Muscle of back (tissue), 11 donors: ENCODE measurements around the gene ALOX5AP. TPM values are rescaled to one million over a fixed set of nuclear protein-coding genes. Genes with fewer than 3 reads are reported as not detected.

Source experiments
- DNase-seq, 3 donors: peaks; one replicate each; pipeline versions ENCODE4 v3.0.0 to v3.0.0-alpha.2; 2013
- polyA plus RNA-seq, 10 donors: library from polyadenylated mRNA; unstranded; fragments of 120-200 nt; gene quantifications; one replicate each; pipeline ENCODE4 v1.2.1, GENCODE V29; 2013; ENCODE audit not compliant: insufficient read length in 10 of 10

Gene ALOX5AP
- polyA plus RNA-seq, 10 donors = 3.9 to 7.3 (median 5.6) TPM

DNA sequence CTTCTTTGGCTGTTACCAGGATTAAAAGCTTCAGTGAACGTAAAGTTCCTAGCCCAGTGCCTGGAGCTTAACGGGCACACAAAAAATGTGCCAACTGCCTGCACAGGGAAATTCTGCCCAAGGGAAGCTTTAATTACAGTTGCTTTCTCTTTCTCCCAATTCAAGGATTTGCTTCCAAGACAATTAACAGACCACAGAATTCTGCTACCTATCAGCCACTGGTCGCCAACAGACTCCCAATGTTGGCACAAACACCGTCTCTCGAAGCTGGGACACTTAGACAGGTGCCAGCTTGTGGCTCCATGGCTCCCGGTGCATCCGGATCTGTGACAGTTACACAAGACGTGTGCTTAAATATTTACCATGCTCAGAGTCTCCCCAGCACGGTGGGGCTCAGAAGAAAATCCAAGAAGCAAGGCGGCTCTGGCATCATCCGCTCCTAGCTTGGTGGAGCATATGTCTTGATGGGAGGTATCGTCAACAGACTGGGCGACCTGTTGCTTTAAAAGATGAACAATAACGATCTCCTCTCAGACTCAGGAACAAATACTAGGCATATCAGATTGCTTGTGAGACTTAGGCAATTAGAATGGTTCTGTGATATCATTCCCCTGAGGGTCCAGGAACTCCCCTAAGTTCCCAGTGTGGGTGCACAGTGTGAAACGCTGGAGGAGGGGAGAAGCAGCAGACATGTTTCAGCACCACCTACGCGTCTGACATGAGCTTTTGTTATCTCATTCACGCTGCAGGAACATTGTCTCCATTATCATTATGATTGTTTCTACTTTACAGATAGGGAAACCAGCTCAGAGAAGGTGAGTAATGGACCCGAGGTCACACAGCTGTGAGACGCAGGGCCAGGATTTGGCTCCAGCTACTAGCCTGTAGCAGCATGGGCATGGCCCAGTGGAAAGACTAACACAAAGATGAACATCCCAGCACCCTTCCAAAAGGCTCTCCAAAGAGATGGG is 61.6 kb downstream of the ALOX5AP start:
- no peak for DNase-seq

DNA sequence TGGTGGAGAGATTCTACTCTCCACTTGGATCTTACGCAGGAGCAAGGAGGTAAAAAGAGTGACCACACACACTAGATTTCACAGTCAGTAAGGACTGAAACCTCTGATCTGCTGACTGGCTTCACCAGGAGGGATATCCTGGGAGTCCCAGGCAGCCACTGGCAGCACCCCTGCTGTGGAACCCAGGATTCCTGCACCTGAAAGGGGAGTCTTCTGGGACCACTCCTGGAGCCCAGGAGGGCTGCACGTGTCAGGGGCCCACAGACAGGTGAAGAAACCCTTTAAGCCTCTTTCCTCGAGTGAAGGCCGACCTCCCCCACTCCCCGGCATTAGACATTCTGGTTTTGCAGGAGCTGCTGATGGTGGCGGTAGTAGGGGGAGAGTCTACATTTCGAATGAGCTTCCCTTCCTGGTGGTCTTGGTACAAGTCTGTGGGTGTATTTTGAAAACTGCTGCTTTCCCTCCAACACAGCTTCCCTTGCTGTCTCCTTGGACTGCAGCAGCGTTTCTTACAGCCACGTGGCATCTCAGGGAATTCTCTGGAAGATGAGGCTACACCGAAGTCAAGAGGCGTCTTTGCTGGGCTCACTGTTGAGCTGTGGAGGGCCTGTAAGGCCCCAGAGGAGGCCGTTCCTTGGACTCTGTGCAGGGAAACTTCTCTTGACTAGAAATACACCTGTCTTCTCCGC is 62.6 kb downstream of the ALOX5AP start:
- peak in 1 of 3 donors; percentile 47 for DNase-seq

DNA sequence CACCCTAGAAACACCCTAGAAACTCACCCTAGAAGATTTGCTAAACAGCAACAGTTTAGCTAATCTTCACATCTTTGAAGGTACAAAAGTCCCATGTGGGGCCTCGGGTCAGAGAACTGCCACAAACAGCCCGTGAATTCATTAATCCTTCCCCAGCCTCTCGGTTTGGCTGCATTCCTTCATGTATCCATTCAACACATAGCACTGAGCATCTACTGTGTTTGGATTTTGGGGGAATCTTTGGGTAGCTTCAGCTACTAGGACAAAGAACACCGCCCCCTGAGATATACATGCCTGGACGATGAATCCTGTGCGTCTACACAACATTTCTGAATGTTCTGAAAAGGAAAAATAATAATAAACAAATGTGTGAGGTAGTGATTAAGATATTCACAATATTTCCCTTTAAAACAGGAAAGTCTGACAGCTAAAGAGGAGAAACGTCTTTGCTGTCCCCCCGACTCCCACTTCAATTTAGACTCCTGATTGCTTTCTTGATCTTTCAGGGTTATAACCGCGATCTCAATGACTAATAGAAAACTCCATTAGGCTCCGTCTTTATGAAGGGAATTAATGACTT is 63.5 kb downstream of the ALOX5AP start:
- no peak for DNase-seq

DNA sequence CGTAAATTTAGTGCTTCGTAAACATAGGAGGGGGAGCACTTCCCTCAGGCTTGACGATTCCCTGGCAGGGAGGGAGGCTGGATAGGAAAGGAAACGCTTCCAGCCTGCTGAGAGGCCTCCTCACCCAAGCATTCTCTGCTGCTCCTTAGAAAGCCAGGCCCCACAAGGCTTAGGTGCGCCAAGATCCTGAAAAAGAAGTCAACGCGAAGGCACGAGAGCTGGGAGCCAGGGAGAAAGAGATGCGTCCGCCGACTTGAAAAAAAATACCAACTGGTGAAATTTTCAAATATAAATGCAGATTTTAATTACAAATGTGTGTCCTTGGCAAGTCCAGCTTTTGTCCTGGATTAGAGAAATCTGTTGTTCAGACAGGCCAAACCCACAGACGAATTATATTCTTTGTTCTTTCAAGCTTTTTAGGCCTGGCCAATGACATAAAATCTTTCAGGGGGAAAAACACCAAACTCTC is 64.0 kb downstream of the ALOX5AP start:
- peak in 2 of 3 donors; percentile 42 to 76 for DNase-seq

DNA sequence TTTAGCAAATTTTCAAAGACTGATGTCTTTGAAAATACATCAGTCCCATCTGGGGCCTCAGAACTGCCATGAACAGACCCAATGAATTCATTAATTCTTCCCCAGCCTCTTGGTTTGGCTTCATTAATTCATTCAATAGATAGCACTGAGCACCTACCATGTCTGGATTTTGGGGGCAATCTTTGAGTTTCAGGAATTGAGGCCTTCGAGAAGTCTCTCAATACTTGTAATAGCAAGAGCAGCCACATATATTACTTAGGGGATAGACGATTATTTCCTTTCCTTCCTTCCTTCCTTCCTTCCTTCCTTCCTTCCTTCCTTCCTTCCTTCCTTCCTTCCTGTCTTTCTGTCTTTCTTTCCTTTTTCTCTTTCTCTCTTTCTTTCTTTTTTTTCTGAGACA is 64.8 kb downstream of the ALOX5AP start:
- DNase-seq = no peak

DNA sequence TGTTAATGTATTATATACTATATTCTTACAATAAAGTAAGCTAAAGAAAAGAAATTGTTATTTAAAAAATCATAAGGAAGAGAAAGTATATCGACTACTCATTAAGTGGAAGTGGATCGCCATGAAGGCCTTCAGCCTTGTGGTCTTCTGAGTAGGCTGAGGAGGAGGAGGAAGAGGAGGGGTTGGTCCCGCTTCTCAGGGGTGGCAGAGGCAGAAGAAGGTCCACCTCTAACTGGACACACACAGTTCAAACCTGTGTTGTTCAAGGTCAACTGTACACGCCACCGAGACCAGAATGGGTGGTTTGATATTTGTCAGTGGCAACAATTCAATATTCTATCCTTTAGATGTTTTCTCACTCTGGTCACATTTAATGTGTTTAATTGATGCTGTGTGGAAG is 67.2 kb downstream of the ALOX5AP start:
- no peak for DNase-seq

DNA sequence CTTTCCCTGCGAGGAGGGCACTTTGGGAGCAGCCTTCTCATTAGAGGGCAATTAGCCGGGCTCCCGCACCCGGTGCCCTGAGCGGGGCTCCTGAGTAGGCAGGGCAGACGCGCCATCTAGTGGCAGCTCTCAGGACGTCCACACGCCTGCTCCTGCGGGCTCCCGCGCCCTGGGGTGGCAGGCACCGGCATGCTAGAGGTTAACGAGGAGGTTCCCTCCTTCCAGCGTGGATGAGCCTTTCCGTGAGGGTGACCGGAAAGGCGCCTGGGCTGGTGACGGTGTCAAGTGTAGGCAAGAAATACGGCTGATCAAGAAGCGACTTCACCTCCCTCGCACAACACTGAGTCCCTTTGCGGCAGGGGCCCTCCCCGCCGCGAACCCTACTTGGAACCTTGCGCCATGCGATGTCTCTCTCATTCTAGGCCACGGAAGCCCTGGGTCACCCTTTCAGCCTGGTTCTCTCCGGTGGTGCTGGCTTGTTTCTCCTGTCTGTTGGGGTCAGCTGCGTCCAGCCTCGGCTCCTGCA is 67.7 kb downstream of the ALOX5AP start:
- DNase-seq = peak; percentile 74 to 92 (median 83)

DNA sequence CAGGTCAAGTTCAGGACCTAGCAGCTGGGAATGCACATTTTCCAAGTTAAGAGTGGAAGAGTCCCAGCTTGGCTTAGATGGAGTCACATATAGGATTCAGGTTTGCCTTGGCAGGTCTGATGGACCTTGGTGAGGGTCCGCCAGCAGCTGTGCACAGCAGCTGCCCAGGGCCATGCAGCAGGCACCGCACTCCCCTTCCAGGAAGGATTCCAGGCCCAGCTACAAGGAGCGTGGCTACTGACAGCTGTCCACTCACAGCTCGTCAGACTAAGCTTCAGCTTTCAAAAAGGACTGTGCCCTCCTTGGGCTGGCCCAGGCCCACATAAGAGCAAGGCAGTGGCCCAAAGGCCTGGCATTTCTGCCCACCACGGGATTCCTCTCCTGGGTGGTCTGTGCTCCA is 68.4 kb downstream of the ALOX5AP start:
- peak in 1 of 3 donors; percentile 50 for DNase-seq

DNA sequence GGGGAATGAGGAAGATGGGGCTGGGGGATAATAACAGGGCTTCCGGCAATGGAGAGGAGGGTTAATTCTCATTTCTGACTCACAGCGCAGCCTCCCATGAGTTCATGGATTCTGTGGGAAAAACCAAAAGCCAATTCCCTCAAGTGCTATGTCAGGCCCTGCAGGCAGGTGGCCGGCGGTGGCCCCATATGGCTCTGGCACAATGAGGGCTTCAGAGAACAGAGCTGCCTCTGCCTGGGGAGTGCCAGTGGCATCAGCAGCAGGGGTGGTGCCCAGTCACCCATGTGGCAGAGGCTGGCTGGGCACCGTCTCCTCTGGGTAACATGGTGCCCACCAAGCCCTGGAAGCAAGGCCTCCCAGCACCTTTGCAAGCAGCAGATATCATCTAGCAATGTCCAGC is 69.1 kb downstream of the ALOX5AP start:
- DNase-seq = no peak

DNA sequence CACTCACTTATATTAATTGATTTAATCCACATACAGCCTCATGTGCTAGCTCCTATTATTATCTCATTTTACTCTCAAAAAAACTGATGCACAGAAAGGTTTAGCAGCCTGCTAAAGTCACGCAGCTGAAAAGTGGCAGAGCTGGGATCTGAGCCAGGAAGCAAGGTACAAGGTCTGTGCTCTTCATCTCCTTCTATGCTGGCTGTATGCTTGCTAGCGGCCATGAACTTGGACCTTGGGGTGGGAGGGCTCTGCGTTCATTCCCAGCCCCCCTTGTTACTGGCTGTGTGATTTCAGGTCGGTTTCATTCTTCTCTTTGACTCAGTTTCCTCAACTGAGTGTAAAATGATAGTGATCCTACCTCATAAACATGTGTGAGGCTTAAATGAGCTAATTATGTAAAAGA is 69.8 kb downstream of the ALOX5AP start:
- no peak for DNase-seq

DNA sequence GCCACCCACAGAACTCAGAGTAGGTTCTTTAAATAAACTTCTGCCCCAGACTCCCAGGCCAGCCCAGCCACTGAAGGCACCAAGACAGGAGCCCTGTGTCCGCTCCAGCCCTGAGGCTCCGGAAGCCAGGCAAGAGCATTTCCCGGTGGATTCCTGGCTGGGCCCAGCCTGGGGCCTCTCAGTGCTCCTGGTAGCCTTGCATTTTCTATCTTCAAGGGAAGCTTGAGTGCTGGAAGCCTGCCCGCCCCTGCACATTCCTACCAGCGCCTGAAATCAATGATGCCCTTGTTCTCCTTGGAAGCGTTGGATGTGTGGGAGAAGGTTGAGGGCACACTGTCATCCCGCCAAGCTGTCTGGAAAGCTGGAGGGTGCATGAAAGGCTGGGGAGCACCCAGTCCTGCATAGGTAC is 70.3 kb downstream of the ALOX5AP start:
- DNase-seq = no peak

DNA sequence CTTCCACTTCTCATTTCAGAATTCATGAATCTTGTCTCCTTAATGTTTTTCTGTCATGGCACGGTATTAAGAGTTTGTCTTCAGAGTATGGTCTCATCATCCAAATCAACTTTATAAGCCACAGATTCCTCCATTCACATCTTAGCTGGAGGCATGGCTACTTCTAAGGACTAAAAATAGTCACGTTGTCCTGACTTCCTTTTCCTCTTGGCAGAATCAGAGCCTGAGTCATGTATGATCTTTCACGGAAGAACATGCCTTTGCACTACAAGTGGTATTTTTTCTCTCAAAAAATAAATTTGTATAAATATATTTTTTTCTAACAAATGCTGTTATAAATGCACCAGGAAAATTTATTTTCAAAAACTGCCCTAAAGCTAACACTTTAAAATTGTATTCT is 71.4 kb downstream of the ALOX5AP start:
- DNase-seq = no peak

DNA sequence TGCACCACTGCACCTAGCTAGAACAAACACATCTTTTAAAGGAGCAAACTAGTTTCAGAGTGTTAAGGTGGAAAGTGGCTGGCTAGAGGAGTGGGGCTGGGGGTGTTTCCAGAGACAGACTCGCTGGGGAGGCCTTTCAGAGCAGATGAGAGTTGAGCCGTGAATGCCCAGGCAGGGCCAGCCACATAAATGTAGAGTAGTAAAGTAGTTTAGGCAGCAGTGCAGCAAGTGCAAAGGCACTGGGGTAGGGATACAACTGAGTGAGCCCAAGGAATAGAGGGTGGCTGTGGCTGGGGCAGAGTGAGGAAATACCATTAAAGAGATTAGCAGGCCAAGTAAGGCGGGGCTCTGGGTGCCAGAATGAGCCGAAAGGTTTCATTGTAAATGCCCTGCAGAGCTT is 72.0 kb downstream of the ALOX5AP start:
- DNase-seq = no peak

DNA sequence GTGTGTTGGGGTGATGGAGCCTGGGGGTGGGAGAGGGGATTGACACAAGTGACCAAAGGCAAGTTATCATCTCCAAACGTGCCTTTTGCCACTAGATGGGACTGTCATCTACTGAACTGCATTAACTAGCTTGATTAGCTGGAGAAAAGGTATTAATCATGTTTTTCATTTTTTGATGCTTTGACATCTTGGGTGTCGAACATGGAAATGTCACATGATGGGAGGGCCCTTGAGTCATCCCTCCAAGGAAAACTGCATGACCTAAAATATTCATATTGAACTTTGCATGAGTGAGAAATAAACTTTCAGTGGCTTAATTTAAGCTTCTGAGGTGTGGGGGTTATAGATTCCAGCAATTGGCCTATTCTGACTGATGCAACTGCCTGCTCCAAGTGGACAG is 73.3 kb downstream of the ALOX5AP start:
- no peak for DNase-seq

DNA sequence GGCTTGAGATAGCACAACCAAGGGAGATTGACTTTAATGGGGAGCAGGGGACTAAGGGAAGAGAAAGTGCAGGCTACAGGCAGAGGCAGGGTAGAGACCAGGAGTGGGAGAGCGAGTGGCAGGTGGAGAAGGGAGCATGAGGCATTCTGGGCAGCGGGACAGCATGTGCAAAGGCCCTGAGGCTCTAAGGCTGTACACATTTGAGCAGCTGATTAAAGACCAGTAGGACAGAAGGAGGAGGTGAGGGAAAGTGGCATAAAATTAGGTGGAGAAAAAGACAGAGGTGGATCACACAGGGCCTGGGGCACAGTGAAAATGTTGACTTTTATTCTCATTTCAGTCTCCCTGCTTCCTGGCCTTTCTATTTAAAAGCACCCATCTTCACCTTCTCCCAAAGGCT is 74.4 kb downstream of the ALOX5AP start:
- DNase-seq = no peak

DNA sequence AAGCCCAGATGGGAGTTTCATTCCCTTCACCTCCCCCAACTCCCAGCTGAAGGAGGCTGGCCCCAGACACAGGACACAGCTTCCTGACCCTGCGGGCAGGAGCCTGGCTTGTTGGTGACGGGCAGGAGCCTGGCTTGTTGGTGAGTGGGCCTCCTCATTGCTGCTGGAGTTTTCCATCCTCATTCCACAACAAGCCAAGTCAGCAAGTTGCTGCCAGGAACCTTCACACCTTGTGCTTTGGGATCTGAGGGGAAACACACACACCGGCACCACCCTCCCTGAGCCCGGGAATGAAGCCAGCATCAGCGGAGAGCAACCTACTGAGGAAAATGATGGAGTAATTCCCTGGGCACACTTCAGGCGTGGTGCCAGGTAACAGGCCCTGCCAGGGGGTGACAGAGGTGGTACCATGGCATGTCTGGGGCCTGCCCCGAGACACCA is 74.9 kb downstream of the ALOX5AP start:
- DNase-seq = no peak

DNA sequence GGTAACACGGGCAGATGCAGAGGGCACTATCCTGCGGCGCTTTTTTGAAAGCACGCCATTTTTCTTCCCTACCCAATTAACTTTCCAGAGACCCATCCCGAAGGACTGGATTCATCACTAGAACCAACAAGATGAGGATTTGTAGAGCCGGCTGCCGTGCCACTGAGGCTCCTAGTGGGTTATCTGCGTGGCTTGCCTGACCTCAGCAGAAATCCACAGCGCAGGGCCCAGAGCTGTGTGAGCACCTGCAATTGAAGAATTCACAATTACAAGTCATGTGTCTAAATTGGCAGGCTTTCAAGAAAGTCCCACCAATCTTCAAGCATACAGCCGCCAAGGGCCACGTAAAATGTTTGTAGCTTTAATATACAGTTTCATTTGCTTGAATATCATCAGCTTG is 75.5 kb downstream of the ALOX5AP start:
- no peak for DNase-seq

Other genes starting within 250 kb of the ALOX5AP start
- 10 to 100 TPM; 12.9 to 21.6 (median 17.2) TPM for gene USPL1, start 117.6 kb upstream of the ALOX5AP start, polyA plus RNA-seq
- 10 to 100 TPM in 5 of 10 donors, 1 to 10 TPM in 5; 5.1 to 19.5 (median 9.8) TPM for gene MEDAG, start 170.7 kb downstream of the ALOX5AP start, polyA plus RNA-seq
- under 1 TPM in 7 of 10 donors, not detected in 3; 0.15 to 0.74 (median 0.29) TPM for gene TEX26, start 197.1 kb downstream of the ALOX5AP start, polyA plus RNA-seq